Activated B cell treated with CpG ODN at 0.5 μM for 24 hours (primary cell): Measurements from ENCODE around the gene NNMT. TPM values are rescaled to one million over a fixed set of nuclear protein-coding genes. Genes with fewer than 3 reads are reported as not detected.

ENCODE experiments used
- ATAC-seq: fragments of 200-7000 bp; cut with Tn5 transposase; one replicate; pipeline ENCODE4 v1.10.0; 2021; ENCODE audit warnings: low read depth, mild to moderate bottlenecking, moderate library complexity
- CTCF ChIA-PET: fragments of 350-600 bp; sonication (Branson Sonifier 250); formaldehyde crosslinking; loops from one replicate; lab custom pipeline; 2021; ENCODE audit warnings: antibody characterized with exemption; lab: Charles Lee
- POLR2A ChIA-PET: fragments of 350-600 bp; sonication (Branson Sonifier 250); formaldehyde crosslinking; loops from one replicate; lab custom pipeline; 2021; ENCODE audit warnings: antibody characterized with exemption; lab: Charles Lee
- DNase-seq: peaks from one replicate; pipeline ENCODE4 v3.0.0; 2022
- H3K27ac Mint-ChIP-seq: one replicate; pipeline ENCODE4 v1.8.0; 2020; ENCODE audit warnings: mixed read lengths
- H3K27me3 Mint-ChIP-seq: one replicate; pipeline ENCODE4 v1.8.0; 2021; ENCODE audit warnings: mixed read lengths
- H3K36me3 Mint-ChIP-seq: one replicate; pipeline ENCODE4 v1.8.0; 2021; ENCODE audit warnings: low read depth, mixed read lengths
- H3K4me1 Mint-ChIP-seq: one replicate; pipeline ENCODE4 v1.8.0; 2021; ENCODE audit warnings: mixed read lengths
- H3K4me3 Mint-ChIP-seq: one replicate; pipeline ENCODE4 v1.8.0; 2020; ENCODE audit warnings: mild to moderate bottlenecking, mixed read lengths
- H3K9me3 Mint-ChIP-seq: one replicate; pipeline ENCODE4 v1.8.0; 2020; ENCODE audit warnings: mixed read lengths
- CTCF ChIP-seq: fragments of 200-600 bp; IDR thresholded peaks from one replicate; pipeline ENCODE4 v1.8.0; 2022; ENCODE audit warnings: antibody characterized with exemption, mild to moderate bottlenecking
- intact Hi-C: fragments of 100-400 bp; cut with micrococcal nuclease; formaldehyde crosslinking; loops from one replicate; pipeline ENCODE4 v1.15.1; 2024
- total RNA-seq: library from RNA; stranded (reverse); gene quantifications from 2 replicates; pipeline ENCODE4 v1.2.3, GENCODE V29; 2022

Gene NNMT
- total RNA-seq, 1 donor from 2014 or later: not detected

- no peak for DNase-seq
Measured at GRCh38 chr11:114359342-114359741, 63.1 kb downstream of the NNMT start.

GRCh38 chr11:114362326-114362725 lies 66.1 kb downstream of the NNMT start:
- ChIA-PET POLR2A (interaction anchor here (0.6 kb wide), 1 partner anchor 16 kb away, joined by 9 read pairs; no protein-coding TSS in a partner anchor), CTCF (no interaction called here)
- no peak for ATAC-seq
- no peaks in the 10 kb centered on the region for H3K36me3 Mint-ChIP-seq
- H3K4me3 Mint-ChIP-seq: no peak overlapping the region
- no peaks in the 10 kb centered on the region for H3K4me1 Mint-ChIP-seq
- H3K27ac Mint-ChIP-seq: no peak overlapping the region
- intact Hi-C loops: no loop called here
- no peak for TF ChIP-seq CTCF
- H3K9me3 Mint-ChIP-seq: no peaks in the 10 kb centered on the region
- no peak for DNase-seq
- H3K27me3 Mint-ChIP-seq: peaks cover 19% of the 10 kb centered on the region

More at GRCh38 chr11:114359342-114359741, 63.1 kb downstream of the NNMT start:
- Mint-ChIP-seq H3K36me3 (no peaks in the 10 kb centered on the region), H3K9me3 (no peaks in the 10 kb centered on the region), H3K4me3 (no peak overlapping the region), H3K27ac (no peak overlapping the region), H3K4me1 (no peaks in the 10 kb centered on the region), H3K27me3 (peaks cover 19% of the 10 kb centered on the region)
- no peak for ATAC-seq
- intact Hi-C loops: no loop called here
- TF ChIP-seq CTCF: no peak
- CTCF ChIA-PET: no interaction called here
- POLR2A ChIA-PET: no interaction called here

- intact Hi-C loops: no loop called here
- peaks cover 21% of the 10 kb centered on the region for H3K27me3 Mint-ChIP-seq
- H3K36me3 Mint-ChIP-seq: no peaks in the 10 kb centered on the region
- ATAC-seq (no peak), DNase-seq (no peak)
- H3K4me1 Mint-ChIP-seq: no peaks in the 10 kb centered on the region
- CTCF ChIA-PET: no interaction called here
- H3K9me3 Mint-ChIP-seq: no peaks in the 10 kb centered on the region
- POLR2A ChIA-PET: interaction anchor here (0.6 kb wide), 1 partner anchor 17 kb away, joined by 9 read pairs; no protein-coding TSS in a partner anchor
- H3K4me3 Mint-ChIP-seq: no peak overlapping the region
- no peak for TF ChIP-seq CTCF
- no peak overlapping the region for H3K27ac Mint-ChIP-seq
Measured at GRCh38 chr11:114362958-114363357, 66.8 kb downstream of the NNMT start.

Other genes starting within 250 kb of the NNMT start
- 1.3 and 2.5 TPM in 2 replicates for gene ZBTB16, start 236.7 kb upstream of the NNMT start, total RNA-seq
- 9.5 and 11.1 TPM in 2 replicates for gene C11orf71, start 104.1 kb downstream of the NNMT start, total RNA-seq
- gene RBM7, start 104.3 kb downstream of the NNMT start, total RNA-seq: 33.6 and 34.1 TPM in 2 replicates
- gene REXO2, start 143.1 kb downstream of the NNMT start, total RNA-seq: 26.1 and 27.3 TPM in 2 replicates